Mesenchymal stem cell (in vitro differentiated cells and primary cell): ENCODE results near the gene KLHL6.

ENCODE experiments used
- DNase-seq: peaks from one replicate; pipeline ENCODE4 v3.0.0-alpha.2; 2013
- H2AFZ ChIP-seq: one replicate; pipeline ENCODE4 v1.6.1; 2013; ENCODE audit warnings: low read depth, mild to moderate bottlenecking, control low read depth, inconsistent platforms, low read length, moderate library complexity
- H2AK5ac ChIP-seq: 2 replicates; pipeline ENCODE4 v1.6.1; 2013; ENCODE audit warnings: low read length, moderate library complexity, mild to moderate bottlenecking, inconsistent platforms; ENCODE audit not compliant: severe bottlenecking
- H2BK120ac ChIP-seq: one replicate; pipeline ENCODE4 v1.6.1; 2013; ENCODE audit warnings: low read depth, mild to moderate bottlenecking, inconsistent platforms, low read length, moderate library complexity
- H2BK12ac ChIP-seq, 2 experiments: one replicate each; pipeline ENCODE4 v1.6.1; 2013; ENCODE audit warnings: inconsistent platforms in 2 of 2, low read length in 2 of 2, mild to moderate bottlenecking in 2 of 2, moderate library complexity in 2 of 2, control low read depth in 1 of 2
- H2BK15ac ChIP-seq: one replicate; pipeline ENCODE4 v1.6.1; 2013; ENCODE audit warnings: mild to moderate bottlenecking, low read depth, inconsistent platforms; ENCODE audit not compliant: poor library complexity, severe bottlenecking
- H2BK5ac ChIP-seq: 2 replicates; pipeline ENCODE4 v1.6.1; 2013; ENCODE audit warnings: low read depth, mild to moderate bottlenecking, low read length, control low read depth, inconsistent platforms; ENCODE audit not compliant: poor library complexity, severe bottlenecking
- H3K14ac ChIP-seq, 2 experiments: one replicate each; pipeline ENCODE4 v1.6.1; 2013; ENCODE audit warnings: inconsistent platforms in 2 of 2, low read length in 2 of 2, control low read depth in 1 of 2, mild to moderate bottlenecking in 1 of 2, moderate library complexity in 1 of 2
- H3K18ac ChIP-seq, 2 experiments: one replicate each; pipeline ENCODE4 v1.6.1; 2013; ENCODE audit warnings: inconsistent platforms in 2 of 2, low read length in 2 of 2, control low read depth in 1 of 2, low read depth in 1 of 2, mild to moderate bottlenecking in 1 of 2
- H3K23ac ChIP-seq, 2 experiments: one replicate each; pipeline ENCODE4 v1.6.1; 2013; ENCODE audit warnings: inconsistent platforms in 2 of 2, low read length in 2 of 2, mild to moderate bottlenecking in 2 of 2, moderate library complexity in 2 of 2, control low read depth in 1 of 2
- H3K27ac ChIP-seq: 2 replicates; pipeline ENCODE4 v1.5.1; 2013; ENCODE audit warnings: mild to moderate bottlenecking, moderate library complexity, low read length, control low read depth, inconsistent platforms; ENCODE audit not compliant: poor library complexity, severe bottlenecking
- H3K27me3 ChIP-seq, 2 experiments: 2 replicates each; pipeline versions ENCODE4 v1.6.1 to v1.7.0; 2013; ENCODE audit warnings: low read length in 2 of 2, mild to moderate bottlenecking in 2 of 2, moderate library complexity in 2 of 2, control low read depth in 1 of 2, inconsistent platforms in 1 of 2; ENCODE audit not compliant: control insufficient read depth in 1 of 2, insufficient read depth in 1 of 2
- H3K36me3 ChIP-seq, 2 experiments: 2 replicates each; pipeline versions ENCODE4 v1.6.1 to v1.7.0; 2013; ENCODE audit warnings: low read length in 2 of 2, control low read depth in 1 of 2, inconsistent platforms in 1 of 2, low read depth in 1 of 2, mild to moderate bottlenecking in 1 of 2; ENCODE audit not compliant: insufficient read depth in 2 of 2, control insufficient read depth in 1 of 2
- H3K4ac ChIP-seq, 2 experiments: one replicate each; pipeline ENCODE4 v1.6.1; 2013; ENCODE audit warnings: inconsistent platforms in 2 of 2, low read length in 2 of 2, mild to moderate bottlenecking in 2 of 2, moderate library complexity in 2 of 2, control low read depth in 1 of 2, low read depth in 1 of 2
- H3K4me1 ChIP-seq: 2 replicates; pipeline ENCODE4 v1.6.1; 2013; ENCODE audit warnings: low read depth, low read length, control low read depth; ENCODE audit not compliant: control insufficient read depth, insufficient read depth
- H3K4me2 ChIP-seq: 2 replicates; pipeline ENCODE4 v1.6.1; 2013; ENCODE audit warnings: low read length, mild to moderate bottlenecking, inconsistent platforms; ENCODE audit not compliant: poor library complexity, severe bottlenecking
- H3K4me3 ChIP-seq, 2 experiments: 2 replicates each; pipeline versions ENCODE4 v1.5.1 to v1.7.0; 2013; ENCODE audit warnings: low read length in 2 of 2, mild to moderate bottlenecking in 2 of 2, control low read depth in 1 of 2, low read depth in 1 of 2; ENCODE audit not compliant: insufficient read depth in 1 of 2
- H3K79me1 ChIP-seq: replicated peaks from 2 replicates; pipeline ENCODE4 v1.6.1; 2013; ENCODE audit warnings: mild to moderate bottlenecking, control low read depth, low read length, inconsistent platforms; ENCODE audit not compliant: poor library complexity, severe bottlenecking
- H3K9ac ChIP-seq: 2 replicates; pipeline ENCODE4 v1.7.0; 2013; ENCODE audit warnings: mild to moderate bottlenecking, low read length, moderate library complexity
- H3K9me3 ChIP-seq: 2 replicates; pipeline ENCODE4 v1.7.0; 2013; ENCODE audit warnings: mild to moderate bottlenecking, low read length; ENCODE audit not compliant: control insufficient read depth
- H4K8ac ChIP-seq: one replicate; pipeline ENCODE4 v1.6.1; 2013; ENCODE audit warnings: inconsistent platforms, mild to moderate bottlenecking, low read length, moderate library complexity
- H4K91ac ChIP-seq: one replicate; pipeline ENCODE4 v1.6.1; 2013; ENCODE audit warnings: mild to moderate bottlenecking, low read length, inconsistent platforms
- WGBS: methylation state at CpG from one replicate; pipeline ENCODE4 v1.1.7; 2013; ENCODE audit warnings: mixed read lengths; 5-methylcytosine and 5-hydroxymethylcytosine counted together

Gene KLHL6

DNA sequence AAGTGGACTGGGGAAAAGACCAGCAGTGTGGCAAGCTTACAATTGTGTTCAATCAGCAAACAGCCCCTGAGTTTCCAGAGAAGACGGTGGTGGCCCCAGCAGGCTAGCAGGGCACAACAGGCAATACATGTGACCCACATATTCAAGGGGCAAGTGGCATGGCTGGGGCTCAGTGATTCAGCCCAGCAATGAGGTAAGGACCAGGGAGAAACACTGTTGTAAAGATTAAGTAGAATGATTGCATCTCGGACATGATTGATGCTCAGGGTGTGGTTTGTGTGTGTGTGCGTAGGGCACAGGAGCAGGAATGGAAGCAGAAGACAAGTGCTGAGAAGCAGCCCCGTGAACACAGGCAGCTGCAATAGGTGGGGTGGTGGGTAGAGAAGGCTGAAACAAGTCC is 37.9 kb downstream of the KLHL6 start:
- Histone ChIP-seq H3K9me3 (no peaks in the 10 kb centered on the region), H3K18ac (no peak overlapping the region), H4K8ac (no peak overlapping the region), H4K91ac (no peak overlapping the region), H3K23ac (no peak overlapping the region), H3K9ac (no peak overlapping the region), H3K27me3 (peaks cover 33 to 51% of the 10 kb centered on the region in 2 experiments), H3K36me3 (no peaks in the 10 kb centered on the region), H2BK120ac (no peak overlapping the region), H2BK5ac (no peak overlapping the region), H2BK15ac (no peak overlapping the region), H3K4ac (no peak overlapping the region), H3K4me2 (no peak overlapping the region), H3K4me1 (peaks cover 6% of the 10 kb centered on the region), H3K14ac (no peak overlapping the region), H3K79me1 (no peaks in the 10 kb centered on the region), H3K27ac (no peak overlapping the region), H3K4me3 (no peak overlapping the region), H2AK5ac (no peak overlapping the region), H2BK12ac (no peak overlapping the region), H2AFZ (no peak overlapping the region)
- 91% methylated on average over 3 of the region's 4 CpGs for WGBS
- DNase-seq, result no peak

DNA sequence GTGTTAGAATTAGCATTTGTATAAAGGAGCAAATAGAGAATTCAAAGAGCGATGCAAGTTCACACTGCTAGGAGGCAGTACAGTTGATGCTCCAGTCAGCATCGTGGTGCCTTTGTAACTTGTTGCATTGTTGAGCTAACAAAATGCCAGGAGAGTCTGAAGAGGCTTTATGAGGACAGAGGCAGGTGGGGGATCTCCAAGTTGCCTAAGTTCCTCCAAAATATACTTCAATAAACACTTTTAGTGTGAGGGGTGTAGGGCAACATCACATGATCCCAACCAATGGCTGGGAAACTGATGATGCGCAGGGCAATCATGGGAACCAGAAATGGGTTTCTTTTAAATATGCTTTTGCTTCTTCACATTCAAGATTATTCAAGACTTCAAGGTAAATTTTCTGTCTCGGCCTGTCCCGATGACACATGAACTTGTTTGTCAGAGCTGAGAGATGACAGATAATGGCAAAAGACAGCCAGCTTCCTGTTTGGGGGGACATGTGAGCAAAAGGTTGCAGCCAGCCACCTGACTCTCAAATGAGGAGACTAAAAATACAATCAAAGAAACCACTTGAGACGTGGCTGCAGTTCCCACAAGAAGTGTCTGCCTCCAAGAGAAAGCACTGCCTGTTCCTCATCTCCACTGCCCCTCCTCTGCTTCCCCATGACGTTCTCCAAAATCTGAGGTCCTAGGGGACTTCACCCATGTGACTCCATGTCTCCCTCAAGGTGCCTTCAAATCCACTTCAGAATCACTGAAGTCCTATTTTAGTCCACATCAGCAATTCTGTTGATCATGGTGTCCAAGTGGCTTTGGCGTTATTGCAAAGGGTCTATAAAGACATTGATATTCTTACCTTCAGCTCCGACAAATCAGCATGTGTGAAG is 39.3 kb downstream of the KLHL6 start:
- Histone ChIP-seq H3K4me2 (no peak overlapping the region), H3K79me1 (no peaks in the 10 kb centered on the region), H3K9me3 (no peaks in the 10 kb centered on the region), H3K27ac (no peak overlapping the region), H4K8ac (no peak overlapping the region), H3K18ac (no peak overlapping the region), H2AK5ac (no peak overlapping the region), H4K91ac (no peak overlapping the region), H3K14ac (no peak overlapping the region), H2AFZ (no peak overlapping the region), H3K4ac (no peak overlapping the region), H2BK120ac (no peak overlapping the region), H3K4me1 (peaks cover 4% of the 10 kb centered on the region), H3K36me3 (no peaks in the 10 kb centered on the region), H2BK5ac (no peak overlapping the region), H3K9ac (no peak overlapping the region), H3K27me3 (peaks cover 33 to 51% of the 10 kb centered on the region in 2 experiments), H2BK15ac (no peak overlapping the region), H2BK12ac (no peak overlapping the region), H3K4me3 (no peak overlapping the region), H3K23ac (no peak overlapping the region)
- 82% methylated on average over 9 of the region's 9 CpGs for WGBS
- no peak for DNase-seq

DNA sequence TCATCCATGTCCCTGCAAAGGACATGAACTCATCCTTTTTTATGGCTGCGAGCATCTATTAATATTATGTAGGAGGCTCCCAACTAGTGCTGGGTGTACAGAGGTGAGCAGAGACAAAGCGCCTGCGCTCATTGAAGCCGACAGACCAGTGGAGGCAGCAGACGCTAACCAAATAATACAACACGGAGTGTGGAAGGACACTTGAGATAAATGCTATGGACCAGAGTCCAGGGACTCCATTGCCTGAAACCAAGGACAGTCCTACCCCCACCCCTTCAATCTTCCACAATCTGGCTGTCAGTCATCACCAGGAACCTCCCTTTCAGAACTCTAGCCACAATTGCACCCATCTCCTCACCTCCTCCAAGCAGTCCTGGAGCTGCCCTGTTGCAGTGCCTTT is 41.5 kb downstream of the KLHL6 start:
- WGBS, result 91% methylated on average over 6 of the region's 6 CpGs
- no peak overlapping the region for H3K4me2 ChIP-seq
- H4K8ac ChIP-seq, result no peak overlapping the region
- H3K9me3 ChIP-seq, result no peaks in the 10 kb centered on the region
- H3K79me1 ChIP-seq, result no peaks in the 10 kb centered on the region
- H2AFZ ChIP-seq, result no peak overlapping the region
- H3K4ac ChIP-seq, result no peak overlapping the region
- H3K27me3 ChIP-seq, result peaks cover 30 to 40% of the 10 kb centered on the region in 2 experiments
- no peak overlapping the region for H2BK5ac ChIP-seq
- H2BK12ac ChIP-seq, result no peak overlapping the region
- no peak overlapping the region for H2BK15ac ChIP-seq
- DNase-seq, result no peak
- no peaks in the 10 kb centered on the region for H3K4me1 ChIP-seq
- H3K9ac ChIP-seq, result no peak overlapping the region
- no peak overlapping the region for H3K23ac ChIP-seq
- no peak overlapping the region for H3K27ac ChIP-seq
- no peaks in the 10 kb centered on the region for H3K36me3 ChIP-seq
- no peak overlapping the region for H3K4me3 ChIP-seq
- H2AK5ac ChIP-seq, result no peak overlapping the region
- peak overlapping the region in 1 of 2 experiments; percentile 71 for H3K14ac ChIP-seq
- H2BK120ac ChIP-seq, result no peak overlapping the region
- no peak overlapping the region for H4K91ac ChIP-seq
- H3K18ac ChIP-seq, result no peak overlapping the region

DNA sequence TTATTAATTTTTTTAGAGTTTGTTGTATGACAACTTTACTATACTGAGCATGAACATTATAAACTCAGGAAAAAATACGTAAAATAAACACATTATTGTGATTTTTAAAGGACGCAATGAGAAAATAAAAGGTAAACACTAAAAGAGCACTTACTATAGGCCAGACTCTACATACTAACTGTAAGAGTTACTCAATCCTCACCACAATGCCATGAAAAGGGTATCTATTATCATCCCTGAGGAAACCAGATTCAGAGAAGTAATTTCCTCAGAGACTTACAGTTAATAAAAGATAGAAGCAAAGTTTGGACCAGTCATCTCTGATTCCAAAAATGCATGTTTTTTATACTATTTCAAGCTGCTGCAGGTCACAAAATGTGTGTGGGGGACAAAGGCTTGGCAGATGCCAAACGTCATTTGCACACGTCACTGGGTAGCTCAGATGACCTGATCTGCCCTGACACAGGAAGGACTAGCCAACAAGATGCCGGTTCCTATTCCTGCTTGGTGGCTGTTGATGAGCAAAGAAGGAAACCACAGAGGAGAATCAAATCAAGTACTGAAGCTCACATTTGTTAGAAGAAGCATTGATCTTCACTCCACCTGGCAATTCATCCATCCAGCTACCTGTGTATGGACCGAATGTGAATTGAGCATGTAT is 42.3 kb downstream of the KLHL6 start:
- WGBS, result 90% methylated on average over 5 of the region's 6 CpGs
- Histone ChIP-seq H2BK5ac (no peak overlapping the region), H3K18ac (no peak overlapping the region), H4K91ac (no peak overlapping the region), H3K27me3 (peaks cover 21 to 33% of the 10 kb centered on the region in 2 experiments), H2BK120ac (no peak overlapping the region), H3K4me1 (no peaks in the 10 kb centered on the region), H2BK15ac (no peak overlapping the region), H3K23ac (no peak overlapping the region), H3K4ac (no peak overlapping the region), H3K9me3 (no peaks in the 10 kb centered on the region), H4K8ac (no peak overlapping the region), H2AK5ac (no peak overlapping the region), H3K14ac (no peak overlapping the region), H3K9ac (no peak overlapping the region), H2AFZ (no peak overlapping the region), H3K36me3 (no peaks in the 10 kb centered on the region), H3K4me2 (no peak overlapping the region), H3K79me1 (no peaks in the 10 kb centered on the region), H3K4me3 (no peak overlapping the region), H2BK12ac (no peak overlapping the region), H3K27ac (no peak overlapping the region)
- no peak for DNase-seq
